HG02840 (cell line): ENCODE data around the gene HLA-DQB2.
"Not testable (repeated sequence)": the region's sequence is repeated elsewhere in the genome, so short reads cannot be mapped to it uniquely, and the experiment has no call there.

Source experiments
- ATAC-seq: cut with Tn5 transposase; IDR thresholded peaks from one replicate; pipeline ENCODE4 v1.9.1; 2021; ENCODE audit warnings: mild to moderate bottlenecking, moderate library complexity, moderate number of reproducible peaks; ENCODE audit not compliant: unreplicated experiment, low FRiP score

Gene HLA-DQB2

DNA sequence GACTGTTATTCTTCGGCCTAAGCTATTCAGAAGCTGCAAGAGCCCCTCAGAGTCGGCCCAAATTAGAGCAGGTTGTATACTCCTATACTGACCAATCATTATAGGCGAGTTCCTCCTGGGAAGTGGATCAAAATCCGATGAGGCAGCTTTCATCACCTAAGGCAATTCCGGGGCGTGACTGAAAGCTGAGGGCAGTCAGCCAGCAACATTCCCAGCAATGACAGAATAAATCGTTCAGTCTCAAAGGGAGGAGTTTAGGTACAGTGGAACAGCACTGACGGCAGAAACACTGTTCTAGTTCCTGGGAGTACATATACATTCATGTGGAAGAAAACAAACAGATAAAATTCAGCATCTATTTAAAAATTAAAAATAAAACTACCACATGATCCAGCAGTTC, 10.8 kb downstream of the HLA-DQB2 start:
- no peak for ATAC-seq

DNA sequence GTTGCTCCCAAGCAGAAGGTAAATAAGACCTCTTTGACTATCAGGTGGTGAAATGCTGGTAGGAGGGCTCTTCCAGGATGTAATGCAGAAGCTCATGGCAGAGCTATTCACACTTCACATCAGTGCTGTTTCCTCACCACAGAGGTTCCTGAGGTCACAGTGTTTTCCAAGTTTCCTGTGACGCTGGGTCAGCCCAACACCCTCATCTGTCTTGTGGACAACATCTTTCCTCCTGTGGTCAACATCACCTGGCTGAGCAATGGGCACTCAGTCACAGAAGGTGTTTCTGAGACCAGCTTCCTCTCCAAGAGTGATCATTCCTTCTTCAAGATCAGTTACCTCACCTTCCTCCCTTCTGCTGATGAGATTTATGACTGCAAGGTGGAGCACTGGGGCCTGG, 17.7 kb downstream of the HLA-DQB2 start:
- not testable (repeated sequence) for ATAC-seq

DNA sequence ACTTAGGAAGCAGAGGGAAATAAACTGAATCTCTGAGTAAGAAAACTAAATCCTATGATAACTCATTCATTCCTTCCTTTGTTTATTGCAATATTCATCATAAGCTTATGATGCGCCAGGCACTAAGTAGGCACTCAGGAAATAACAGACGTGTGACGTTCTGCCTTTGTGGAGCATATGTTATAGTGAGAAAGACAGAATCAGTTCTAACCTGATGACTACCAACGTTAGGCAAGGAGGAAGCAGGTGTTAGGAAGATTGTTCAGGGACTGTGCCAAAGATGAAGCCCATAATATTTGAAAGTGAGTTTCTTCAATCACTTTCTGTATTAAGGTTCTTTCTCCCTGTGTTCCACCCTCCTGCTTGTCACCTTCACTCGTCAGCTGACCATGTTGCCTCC, 18.6 kb downstream of the HLA-DQB2 start:
- ATAC-seq = no peak

DNA sequence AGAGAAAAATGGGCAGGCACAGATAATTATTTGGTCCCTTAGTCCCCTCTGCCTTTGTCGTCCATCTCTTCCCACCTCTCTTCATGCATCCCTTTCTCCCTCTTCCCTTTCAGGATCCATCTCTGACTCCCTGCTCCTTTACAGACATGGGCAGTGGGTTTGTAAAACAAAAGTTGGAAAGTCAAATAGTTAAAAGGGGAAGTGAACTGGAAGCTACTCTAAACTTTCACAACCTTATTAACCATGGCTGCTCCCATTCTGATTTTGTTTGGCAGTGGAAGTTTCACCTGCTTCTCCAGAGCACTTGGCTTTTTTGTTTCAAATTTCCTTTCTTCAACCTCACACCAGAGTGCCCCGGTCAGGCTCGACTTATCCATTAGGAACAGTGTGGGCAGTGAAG, 21.0 kb downstream of the HLA-DQB2 start:
- ATAC-seq = no peak

DNA sequence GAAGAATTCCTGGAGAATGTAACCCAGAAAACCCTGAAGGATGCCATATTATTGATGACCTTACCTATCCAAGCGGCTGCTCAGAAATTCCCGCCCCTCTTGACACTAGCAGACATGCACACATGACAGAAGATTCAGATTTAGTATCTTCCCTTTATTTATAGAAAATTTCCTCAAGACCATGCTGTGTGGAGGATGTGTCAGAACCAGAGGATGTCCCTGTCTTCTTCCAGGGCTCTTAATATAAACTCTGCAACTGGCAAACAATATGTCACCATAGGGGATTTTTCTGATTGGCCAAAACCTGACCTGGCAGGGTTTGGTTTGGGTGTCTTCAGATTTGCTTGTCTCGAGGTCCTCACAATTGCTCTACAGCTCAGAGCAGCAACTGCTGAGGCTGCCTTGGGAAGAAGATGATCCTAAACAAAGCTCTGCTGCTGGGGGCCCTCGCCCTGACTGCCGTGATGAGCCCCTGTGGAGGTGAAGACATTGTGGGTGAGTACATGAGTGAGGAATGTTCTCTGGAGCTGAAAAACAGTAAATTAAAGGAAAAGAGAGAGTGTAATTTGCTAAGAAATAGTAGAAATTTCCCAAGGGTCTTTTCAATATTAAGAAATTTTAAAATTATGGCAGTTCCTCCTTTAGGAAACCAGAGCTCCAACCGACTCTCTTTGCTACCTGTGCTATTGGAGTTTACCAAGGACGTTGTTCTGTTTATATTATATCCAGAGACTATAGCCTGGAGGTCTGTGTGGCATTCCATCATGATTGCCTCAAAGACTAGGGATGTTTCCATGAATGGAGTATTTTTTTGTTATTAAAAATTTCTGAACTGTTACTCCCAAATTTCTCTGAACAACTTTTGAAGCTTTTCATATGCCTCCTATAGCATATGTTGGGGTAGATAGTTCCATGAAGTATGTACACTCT, 22.0 kb downstream of the HLA-DQB2 start, which contains the start of gene HLA-DQA2:
Gene HLA-DQA2, plus strand, starts transcription at position 361 of the 930 bp plus-strand sequence. Its CDS starts 53 bp downstream, at position 414.
- ATAC-seq = no peak

DNA sequence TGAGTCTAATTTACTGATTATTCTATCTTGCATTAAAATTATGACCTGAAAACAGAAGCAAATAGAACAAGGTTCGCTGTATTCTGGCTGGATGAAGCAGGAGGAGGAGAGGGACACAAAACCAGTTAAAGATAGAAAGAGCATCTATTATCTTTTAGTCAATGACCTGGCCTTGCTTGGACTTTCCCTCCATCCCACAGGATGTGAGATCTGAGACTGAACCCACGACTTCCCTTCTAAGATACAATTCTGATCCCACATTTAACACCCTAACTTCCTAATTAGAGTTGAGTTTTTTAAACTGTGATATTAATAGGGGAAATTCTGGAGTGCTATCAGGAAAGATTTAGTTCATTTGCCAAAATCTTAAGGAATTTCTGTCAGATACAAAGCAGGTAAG, 25.2 kb downstream of the HLA-DQB2 start:
- no peak for ATAC-seq

DNA sequence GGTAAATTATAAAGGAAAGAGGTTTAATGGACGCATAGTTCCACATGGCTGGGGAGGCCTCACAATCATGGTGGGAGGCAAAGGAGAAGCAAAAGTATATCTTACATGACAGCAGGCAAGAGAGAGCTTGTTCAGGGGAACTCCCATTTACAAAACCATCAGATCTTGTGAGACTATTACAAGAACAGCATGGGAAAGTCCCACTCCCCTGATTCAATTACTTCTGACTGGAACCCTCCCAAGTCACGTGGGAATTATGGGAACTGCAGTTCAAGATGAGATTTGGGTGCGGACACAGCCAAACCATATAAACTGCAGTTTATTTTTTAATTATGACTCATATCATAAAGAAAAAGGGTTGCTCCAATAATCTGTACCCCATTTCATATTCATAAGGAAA, 44.5 kb downstream of the HLA-DQB2 start:
- ATAC-seq = no peak

DNA sequence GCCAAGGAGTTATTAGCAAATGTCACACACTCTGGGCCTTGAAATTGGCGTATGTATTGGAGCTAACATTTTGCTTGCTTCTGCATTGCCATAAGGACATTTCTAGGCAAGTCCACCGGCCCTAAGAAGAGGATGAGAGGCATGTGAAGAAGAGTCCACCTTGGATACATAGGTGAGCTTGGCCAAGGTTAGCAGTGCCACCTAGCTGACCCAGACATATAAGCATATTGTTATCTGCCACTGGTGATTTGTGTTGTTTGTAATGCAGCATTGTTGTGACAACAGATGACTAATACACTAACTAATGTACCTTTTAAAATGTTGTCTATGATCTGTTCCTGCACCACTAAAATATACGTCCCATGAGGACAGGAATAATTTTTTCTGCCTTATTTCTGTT, 46.9 kb downstream of the HLA-DQB2 start:
- no peak for ATAC-seq

DNA sequence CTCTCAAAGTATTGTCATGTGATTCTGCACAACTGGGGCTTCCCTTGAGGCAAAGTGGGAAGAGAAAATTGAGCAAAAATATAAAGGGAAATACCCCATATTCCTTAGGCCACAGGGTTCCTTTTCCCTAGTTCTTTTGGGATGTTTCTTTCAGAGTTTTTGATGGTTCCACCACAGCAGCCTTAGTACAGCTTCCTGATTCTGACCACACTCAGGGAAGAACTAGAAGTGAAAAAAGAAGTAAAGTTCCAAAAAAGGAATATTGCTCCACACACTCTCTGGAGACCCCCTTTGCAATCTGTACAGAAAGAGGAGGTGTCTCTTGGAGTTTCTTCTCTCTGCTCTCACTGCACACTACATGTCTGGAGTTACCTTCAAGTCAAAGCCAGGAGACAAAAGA, 50.1 kb downstream of the HLA-DQB2 start:
- no peak for ATAC-seq

DNA sequence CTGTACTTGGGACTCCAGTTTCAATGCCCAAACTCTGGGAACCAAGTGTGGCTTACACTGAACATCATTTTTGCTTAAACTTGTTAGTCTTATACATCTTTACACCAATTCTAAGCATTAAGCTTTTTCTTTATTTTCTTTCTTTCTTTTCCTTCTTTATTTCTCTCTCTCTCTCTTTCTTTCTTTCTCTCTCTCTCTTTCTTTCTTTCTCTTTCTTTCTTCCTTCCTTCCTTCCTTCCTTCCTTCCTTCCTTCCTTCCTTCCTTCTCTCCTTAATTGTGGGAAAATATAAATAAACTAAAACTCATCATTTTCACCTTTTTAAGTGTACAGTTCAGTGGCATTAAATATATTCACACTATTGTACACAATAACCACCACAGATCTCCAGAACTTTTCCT, 53.7 kb downstream of the HLA-DQB2 start:
- ATAC-seq = no peak
